Panc1 (cell line): ENCODE data around the gene LMOD1. TPM values are rescaled to one million over a fixed set of nuclear protein-coding genes. Genes with fewer than 3 reads are reported as not detected.

Experiments used
- ATAC-seq: fragments of 200-7000 bp; cut with Tn5 transposase; 2 replicates; pipeline ENCODE4 v1.9.1; 2020; ENCODE audit warnings: mild to moderate bottlenecking, moderate library complexity
- BruUV-seq: library from RNA; stranded (reverse); fragments of 400-500 nt; replicated peaks from 2 replicates; lab custom pipeline; 2021; lab: Mats Ljungman, UMichigan
- CTCF ChIA-PET: fragments of 300-600 bp; sonication (Branson Sonifier 250); formaldehyde crosslinking; loops from one replicate; lab custom pipeline; 2022; ENCODE audit warnings: antibody characterized with exemption; lab: Charles Lee
- POLR2A ChIA-PET: fragments of 300-600 bp; sonication (Branson Sonifier 250); formaldehyde crosslinking; loops from one replicate; lab custom pipeline; 2022; ENCODE audit warnings: antibody characterized with exemption; lab: Charles Lee
- DNase-seq: peaks from one replicate; pipeline ENCODE4 v3.0.0-alpha.2; 2010; ENCODE audit warnings: low read depth, low spot score
- H3K27ac ChIP-seq: 2 replicates; pipeline ENCODE4 v1.5.1; 2011; ENCODE audit warnings: mild to moderate bottlenecking, low read length, inconsistent platforms
- H3K27me3 ChIP-seq: fragments of 200-500 bp; sonication (Bioruptor generic); 2 replicates; pipeline ENCODE4 v1.6.0; 2014; ENCODE audit warnings: low read length, inconsistent platforms; ENCODE audit not compliant: control insufficient read depth, insufficient read depth
- H3K36me3 ChIP-seq: fragments of 200-500 bp; sonication (Bioruptor generic); 2 replicates; pipeline ENCODE4 v1.5.1; 2014; ENCODE audit warnings: inconsistent platforms, mild to moderate bottlenecking, low read length, moderate library complexity; ENCODE audit not compliant: control insufficient read depth, insufficient read depth
- H3K4me1 ChIP-seq: 2 replicates; pipeline ENCODE4 v1.5.1; 2011; ENCODE audit warnings: inconsistent platforms, mild to moderate bottlenecking, low read length, moderate library complexity; ENCODE audit not compliant: control insufficient read depth, insufficient read depth
- H3K4me3 ChIP-seq, 2 experiments: 2 replicates each; pipeline ENCODE4 v1.5.1; 2011 to 2012; ENCODE audit warnings: low read depth in 2 of 2, low read length in 2 of 2, mild to moderate bottlenecking in 2 of 2, inconsistent platforms in 1 of 2, moderate library complexity in 1 of 2
- H3K9me3 ChIP-seq: fragments of 200-500 bp; sonication (Bioruptor generic); 2 replicates; pipeline ENCODE4 v1.5.1; 2014; ENCODE audit warnings: low read depth, mild to moderate bottlenecking, inconsistent platforms, low read length, moderate library complexity; ENCODE audit not compliant: control insufficient read depth, insufficient read depth
- CTCF ChIP-seq: fragments of 450-650 bp; IDR thresholded peaks from 2 replicates; pipeline ENCODE4 v1.5.1; 2017; ENCODE audit warnings: mild to moderate bottlenecking
- POLR2AphosphoS5 ChIP-seq: IDR thresholded peaks from 2 replicates; pipeline ENCODE4 v1.6.1; 2012; ENCODE audit warnings: mild to moderate bottlenecking, low read depth, low read length, moderate library complexity
- REST ChIP-seq, 2 experiments: IDR thresholded peaks; 2 replicates each; pipeline ENCODE4 v1.6.1; 2011 to 2012; ENCODE audit warnings: low read depth in 2 of 2, control low read depth in 1 of 2, low read length in 1 of 2, mild to moderate bottlenecking in 1 of 2, moderate library complexity in 1 of 2; ENCODE audit not compliant: insufficient read depth in 1 of 2
- SIN3A ChIP-seq: IDR thresholded peaks from 2 replicates; pipeline ENCODE4 v1.6.1; 2012; ENCODE audit warnings: low read depth, mild to moderate bottlenecking, low read length, moderate library complexity, borderline replicate concordance; ENCODE audit not compliant: insufficient read depth
- TCF7L2 ChIP-seq: IDR thresholded peaks from 2 replicates; pipeline ENCODE4 v1.6.1; 2011; ENCODE audit warnings: mild to moderate bottlenecking, low read depth, low read length, inconsistent platforms
- in situ Hi-C: cut with HindIII; loops from 2 replicates; pipeline ENCODE4 v1.10.0; 2016; ENCODE audit warnings: low sequenced_read_pairs, low pct_unique_long_range_greater_than_20kb
- intact Hi-C: fragments of 100-400 bp; cut with micrococcal nuclease; formaldehyde crosslinking; loops from one replicate; pipeline ENCODE4 v1.10.0; 2022; ENCODE audit not compliant: unreplicated experiment
- microRNA-seq: library from miRNA; unstranded; fragments of <30 nt; microRNA quantifications from one replicate; pipeline ENCODE4 v1.1.0, GENCODE V29; 2020; ENCODE audit not compliant: unreplicated experiment
- total RNA-seq: library from RNA; stranded (reverse); gene quantifications from one replicate; pipeline ENCODE4 v1.2.1, GENCODE V29; 2021; ENCODE audit not compliant: unreplicated experiment

The LMOD1 gene
- total RNA-seq, 1 experiment from 2014 or later = 0.13 TPM

DNA sequence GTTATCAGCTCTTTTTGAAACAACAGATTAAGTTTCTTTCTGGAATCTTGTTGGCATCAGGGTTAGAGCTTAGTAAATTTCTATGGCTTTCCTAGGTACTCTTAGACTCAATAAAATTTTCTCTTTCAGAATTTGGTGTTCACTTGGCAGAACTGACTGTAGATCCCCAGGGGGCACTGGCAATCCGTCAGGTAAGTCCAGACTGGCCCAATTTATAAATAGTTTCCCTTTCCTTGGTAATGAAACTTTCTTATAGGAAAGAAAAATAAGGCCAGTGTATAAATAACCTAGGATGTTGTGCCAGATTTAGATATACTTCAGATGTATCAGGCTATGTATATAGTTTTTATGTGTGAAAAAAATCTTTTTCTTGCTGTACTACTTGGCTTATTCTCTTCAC, 99.2 kb downstream of the LMOD1 start:
- ChIA-PET CTCF (no interaction called here), POLR2A (no interaction called here)
- no TSS peak for BruUV-seq

More for the DNA sequence above, 99.2 kb downstream of the LMOD1 start:
- Histone ChIP-seq H3K4me1 (no peaks in the 10 kb centered on the region), H3K27ac (no peak overlapping the region), H3K9me3 (no peaks in the 10 kb centered on the region), H3K4me3 (no peak overlapping the region), H3K36me3 (peaks cover 26% of the 10 kb centered on the region), H3K27me3 (no peaks in the 10 kb centered on the region)
- intact Hi-C loops = no loop called here
- no peak for DNase-seq
- no peak for ATAC-seq
- in situ Hi-C loops = no loop called here
- no peak for TF ChIP-seq TCF7L2
- TF ChIP-seq POLR2AphosphoS5 = no peak
- TF ChIP-seq SIN3A = no peak
- no peak for TF ChIP-seq CTCF
- no peak for TF ChIP-seq REST (IDR thresholded peaks at IDR 0.05; ENCODE audit: insufficient read depth in 1 of 2, low read depth in 2 of 2, low read length in 1 of 2)

Small RNA genes lying within 50 kb of the gene (microRNA-seq; reads per million reads assigned to microRNA genes)
- not detected for gene MIR6739

Other genes with a start within 250 kb of the LMOD1 start
- gene IPO9, start 117.4 kb downstream of the LMOD1 start, total RNA-seq = 106 TPM
- gene SHISA4, start 57.6 kb downstream of the LMOD1 start, total RNA-seq = 38.2 TPM
- gene TIMM17A, start 9.0 kb upstream of the LMOD1 start, total RNA-seq = 118 TPM
- gene RNPEP, start 36.1 kb upstream of the LMOD1 start, total RNA-seq = 99.8 TPM
- gene ELF3, start 64.0 kb upstream of the LMOD1 start, total RNA-seq = 126 TPM
- gene GPR37L1, start 176.4 kb upstream of the LMOD1 start, total RNA-seq = 0.44 TPM
- 62.6 TPM for gene ARL8A, start 198.2 kb upstream of the LMOD1 start, total RNA-seq
- gene PTPN7, start 214.1 kb upstream of the LMOD1 start, total RNA-seq = 0.33 TPM
- gene LGR6, start 247.3 kb upstream of the LMOD1 start, total RNA-seq = 0.08 TPM